Stomach (tissue), 4 donors: Measurements from ENCODE around the gene ESAM.

Source experiments
- EP300 ChIP-seq: sonication (generic); formaldehyde crosslinking; IDR thresholded peaks from one replicate; pipeline ENCODE4 v1.6.1; 2017; ENCODE audit warnings: antibody characterized with exemption
- POLR2A ChIP-seq, 4 donors: fragments of 450-650 bp; IDR thresholded peaks; one replicate each; pipeline ENCODE4 v1.6.1; 2016; ENCODE audit warnings: antibody characterized with exemption in 4 of 4, control low read depth in 2 of 4, mild to moderate bottlenecking in 1 of 4, moderate library complexity in 1 of 4
- POLR2AphosphoS5 ChIP-seq, 3 donors: sonication (generic); formaldehyde crosslinking; IDR thresholded peaks; one replicate each; pipeline ENCODE4 v1.6.1; 2016; ENCODE audit warnings: antibody characterized with exemption in 3 of 3
- TF ChIP-seq, protein P1 (sequence below), 7 experiments: fragments of 450-650 bp in 4 of 7; fragments of 200-600 bp in 3 of 7; sonication (generic) in 3 of 7; IDR thresholded peaks; one replicate each; pipeline ENCODE4 v1.5.1; 2016 to 2019; ENCODE audit warnings: antibody characterized with exemption in 7 of 7, control low read depth in 2 of 7, mild to moderate bottlenecking in 1 of 7

DNA sequence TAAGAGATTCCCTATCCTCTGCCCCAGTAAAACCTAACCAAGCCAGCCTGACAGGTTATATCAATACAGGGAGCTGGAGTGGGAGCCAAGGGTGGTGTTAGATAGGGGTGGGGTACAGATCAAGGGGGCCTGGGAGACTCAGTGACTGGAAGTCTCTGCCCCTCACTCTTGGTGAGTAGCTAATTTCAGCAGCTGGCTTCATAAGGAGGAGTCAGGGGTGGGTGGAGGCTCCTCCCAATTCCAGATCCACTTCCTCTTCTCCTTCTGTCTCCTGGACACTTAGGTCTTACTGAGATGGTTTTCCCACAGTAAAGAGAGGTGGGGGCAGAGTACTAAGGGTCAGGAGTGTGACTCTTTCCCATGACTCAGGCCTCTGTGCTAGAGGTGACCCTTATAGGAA is 8.9 kb downstream of the ESAM start:
- TF ChIP-seq, protein P1, sequence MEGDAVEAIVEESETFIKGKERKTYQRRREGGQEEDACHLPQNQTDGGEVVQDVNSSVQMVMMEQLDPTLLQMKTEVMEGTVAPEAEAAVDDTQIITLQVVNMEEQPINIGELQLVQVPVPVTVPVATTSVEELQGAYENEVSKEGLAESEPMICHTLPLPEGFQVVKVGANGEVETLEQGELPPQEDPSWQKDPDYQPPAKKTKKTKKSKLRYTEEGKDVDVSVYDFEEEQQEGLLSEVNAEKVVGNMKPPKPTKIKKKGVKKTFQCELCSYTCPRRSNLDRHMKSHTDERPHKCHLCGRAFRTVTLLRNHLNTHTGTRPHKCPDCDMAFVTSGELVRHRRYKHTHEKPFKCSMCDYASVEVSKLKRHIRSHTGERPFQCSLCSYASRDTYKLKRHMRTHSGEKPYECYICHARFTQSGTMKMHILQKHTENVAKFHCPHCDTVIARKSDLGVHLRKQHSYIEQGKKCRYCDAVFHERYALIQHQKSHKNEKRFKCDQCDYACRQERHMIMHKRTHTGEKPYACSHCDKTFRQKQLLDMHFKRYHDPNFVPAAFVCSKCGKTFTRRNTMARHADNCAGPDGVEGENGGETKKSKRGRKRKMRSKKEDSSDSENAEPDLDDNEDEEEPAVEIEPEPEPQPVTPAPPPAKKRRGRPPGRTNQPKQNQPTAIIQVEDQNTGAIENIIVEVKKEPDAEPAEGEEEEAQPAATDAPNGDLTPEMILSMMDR (IDR thresholded peaks at IDR 0.05): no peak
- no peak for TF ChIP-seq POLR2A (IDR thresholded peaks at IDR 0.05)
- no peak for TF ChIP-seq POLR2AphosphoS5 (IDR thresholded peaks at IDR 0.05)
- no peak for TF ChIP-seq EP300
